ENCODE results near the gene LY6G6D. TPM values are rescaled to one million over a fixed set of nuclear protein-coding genes. Genes with fewer than 3 reads are reported as not detected.

Gene LY6G6D
- total RNA-seq, 3 donors from 2014 or later (not counting 1 experiment from before 2014, with no cell fraction given), result 0.94 TPM; not detected in 2

GRCh38 chr6:31669676-31670075, 45.5 kb upstream of the LY6G6D start, which contains the start of gene LY6G5B:
LY6G5B (plus strand) TSS chr6:31669976; CDS start chr6:31670951, 975 bp downstream.
- peaks cover 16 to 25% of the 10 kb centered on the region in 2 donors for H3K4me1 Mint-ChIP-seq
- 95% methylated on average over 8 of the region's 8 CpGs for WGBS (ENCODE audit: insufficient coverage)
- DNase-seq (no peak), ATAC-seq (no peak)
- Histone ChIP-seq H3K9me3 (ENCODE audit: control insufficient read depth, insufficient read depth, low read length) (no peaks in the 10 kb centered on the region), H3K4me3 (ENCODE audit: low read length) (no peak within 1 kb of the TSS), H3K36me3 (ENCODE audit: control insufficient read depth, insufficient read depth, low read length) (peaks cover 56% of the 10 kb centered on the region), H3K27ac (ENCODE audit: low read length) (no peak within 1 kb of the TSS), H3K4me1 (ENCODE audit: control insufficient read depth, insufficient read depth, low read length) (peaks cover 9% of the 10 kb centered on the region), H3K27me3 (ENCODE audit: control insufficient read depth, insufficient read depth, low read length) (no peaks in the 10 kb centered on the region)
- intact Hi-C loops (cut with micrococcal nuclease), result loop anchor here (5.0 to 10.0 kb wide), 3 partner anchors 127 to 952 kb away; partner anchors contain the start of genes AGPAT1, DDX39B, MDC1 and RNF5
- H3K27me3 Mint-ChIP-seq (ENCODE audit: low read depth in 2 of 2), result no peaks in the 10 kb centered on the region
- H3K27ac Mint-ChIP-seq, result no peak within 1 kb of the TSS
- no peak for TF ChIP-seq CTCF (IDR thresholded peaks at IDR 0.05)
- H3K36me3 Mint-ChIP-seq, result no peaks in the 10 kb centered on the region
- H3K4me3 Mint-ChIP-seq, result no peak within 1 kb of the TSS
- H3K9me3 Mint-ChIP-seq, result no peaks in the 10 kb centered on the region

GRCh38 chr6:31676322-31676903, 38.7 kb upstream of the LY6G6D start:
- Histone ChIP-seq H3K36me3 (ENCODE audit: control insufficient read depth, insufficient read depth, low read length) (peaks cover 12% of the 10 kb centered on the region), H3K27ac (ENCODE audit: low read length) (no peak overlapping the region), H3K9me3 (ENCODE audit: control insufficient read depth, insufficient read depth, low read length) (no peaks in the 10 kb centered on the region), H3K4me3 (ENCODE audit: low read length) (no peak overlapping the region), H3K27me3 (ENCODE audit: control insufficient read depth, insufficient read depth, low read length) (no peaks in the 10 kb centered on the region), H3K4me1 (ENCODE audit: control insufficient read depth, insufficient read depth, low read length) (peaks cover 15% of the 10 kb centered on the region)
- DNase-seq, result no peak
- H3K36me3 Mint-ChIP-seq, result no peaks in the 10 kb centered on the region
- peaks cover 15 to 20% of the 10 kb centered on the region in 2 donors for H3K4me1 Mint-ChIP-seq
- no peak for TF ChIP-seq CTCF (IDR thresholded peaks at IDR 0.05)
- no peak for ATAC-seq
- peaks cover 0 to 3% of the 10 kb centered on the region in 2 donors for H3K27me3 Mint-ChIP-seq (ENCODE audit: low read depth in 2 of 2)
- no peak overlapping the region for H3K4me3 Mint-ChIP-seq
- H3K9me3 Mint-ChIP-seq, result no peaks in the 10 kb centered on the region
- intact Hi-C loops (cut with micrococcal nuclease), result no loop called here
- no peak overlapping the region for H3K27ac Mint-ChIP-seq
- 60% methylated on average over 4 of the region's 4 CpGs for WGBS (ENCODE audit: insufficient coverage)

- DNase-seq (no peak), ATAC-seq (no peak)
- no peak overlapping the region for H3K4me3 ChIP-seq (ENCODE audit: low read length)
- H3K27ac Mint-ChIP-seq, result no peak overlapping the region
- H3K27me3 ChIP-seq (ENCODE audit: control insufficient read depth, insufficient read depth, low read length), result no peaks in the 10 kb centered on the region
- intact Hi-C loops (cut with micrococcal nuclease), result no loop called here
- no peak overlapping the region for H3K27ac ChIP-seq (ENCODE audit: low read length)
- H3K27me3 Mint-ChIP-seq (ENCODE audit: low read depth in 2 of 2), result peaks cover 0 to 3% of the 10 kb centered on the region in 2 donors
- H3K36me3 Mint-ChIP-seq, result no peaks in the 10 kb centered on the region
- H3K4me3 Mint-ChIP-seq, result peak overlapping the region; percentile 35
- peaks cover 19 to 23% of the 10 kb centered on the region in 2 donors for H3K4me1 Mint-ChIP-seq
- TF ChIP-seq CTCF (IDR thresholded peaks at IDR 0.05), result no peak
- no peaks in the 10 kb centered on the region for H3K9me3 ChIP-seq (ENCODE audit: control insufficient read depth, insufficient read depth, low read length)
- no peaks in the 10 kb centered on the region for H3K9me3 Mint-ChIP-seq
- WGBS (ENCODE audit: insufficient coverage), result 94% methylated on average over 5 of the region's 6 CpGs
- H3K36me3 ChIP-seq (ENCODE audit: control insufficient read depth, insufficient read depth, low read length), result peaks cover 7% of the 10 kb centered on the region
- peaks cover 20% of the 10 kb centered on the region for H3K4me1 ChIP-seq (ENCODE audit: control insufficient read depth, insufficient read depth, low read length)
These were observed 38.2 kb upstream of the LY6G6D start for GRCh38 chr6:31676904-31677303.

- Mint-ChIP-seq H3K27ac (peak overlapping the region in 1 of 2 donors; percentile 19), H3K27me3 (ENCODE audit: low read depth in 2 of 2) (peaks cover 0 to 3% of the 10 kb centered on the region in 2 donors), H3K4me3 (no peak overlapping the region), H3K36me3 (no peaks in the 10 kb centered on the region), H3K4me1 (peaks cover 19 to 23% of the 10 kb centered on the region in 2 donors), H3K9me3 (no peaks in the 10 kb centered on the region)
- 71% methylated on average over 8 of the region's 8 CpGs for WGBS (ENCODE audit: insufficient coverage)
- Histone ChIP-seq H3K27me3 (ENCODE audit: control insufficient read depth, insufficient read depth, low read length) (no peaks in the 10 kb centered on the region), H3K9me3 (ENCODE audit: control insufficient read depth, insufficient read depth, low read length) (no peaks in the 10 kb centered on the region), H3K36me3 (ENCODE audit: control insufficient read depth, insufficient read depth, low read length) (no peaks in the 10 kb centered on the region), H3K4me3 (ENCODE audit: low read length) (no peak overlapping the region), H3K4me1 (ENCODE audit: control insufficient read depth, insufficient read depth, low read length) (peaks cover 24% of the 10 kb centered on the region), H3K27ac (ENCODE audit: low read length) (no peak overlapping the region)
- no peak for TF ChIP-seq CTCF (IDR thresholded peaks at IDR 0.05)
- intact Hi-C loops (cut with micrococcal nuclease), result no loop called here
- DNase-seq (no peak), ATAC-seq (no peak)
These were observed 37.2 kb upstream of the LY6G6D start for GRCh38 chr6:31677955-31678354.
